HFFc6 (cell line): ENCODE data around the gene TRIM71. TPM values are rescaled to one million over a fixed set of nuclear protein-coding genes. Genes with fewer than 3 reads are reported as not detected.
"Not testable (repeated sequence)": the region's sequence is repeated elsewhere in the genome, so short reads cannot be mapped to it uniquely, and the experiment has no call there.

Source experiments
- DNase-seq: peaks from one replicate; pipeline ENCODE4 v3.0.0-alpha.2; 2018
- H3K27ac Mint-ChIP-seq: 2 replicates; pipeline ENCODE4 v1.8.0; 2020; ENCODE audit warnings: mild to moderate bottlenecking, mixed read lengths
- H3K27me3 Mint-ChIP-seq: 2 replicates; pipeline ENCODE4 v1.8.0; 2021; ENCODE audit warnings: mild to moderate bottlenecking, moderate library complexity, mixed read lengths; ENCODE audit not compliant: insufficient read depth
- H3K36me3 Mint-ChIP-seq: 2 replicates; pipeline ENCODE4 v1.8.0; 2021; ENCODE audit warnings: low read depth, mixed read lengths
- H3K4me1 Mint-ChIP-seq: 2 replicates; pipeline ENCODE4 v1.8.0; 2020; ENCODE audit warnings: low read depth, mixed read lengths
- H3K4me3 Mint-ChIP-seq: 2 replicates; pipeline ENCODE4 v1.8.0; 2020; ENCODE audit warnings: mild to moderate bottlenecking, moderate library complexity, mixed read lengths
- H3K9me3 Mint-ChIP-seq: 2 replicates; pipeline ENCODE4 v1.8.0; 2020; ENCODE audit warnings: mild to moderate bottlenecking, mixed read lengths
- CTCF ChIP-seq: fragments of 200-600 bp; sonication (generic); IDR thresholded peaks from 2 replicates; pipeline ENCODE4 v1.5.0; 2021; ENCODE audit warnings: antibody characterized with exemption, mild to moderate bottlenecking
- long read RNA-seq: library from polyadenylated mRNA; unstranded; transcript quantifications from one replicate; pipeline ENCODE4 v2.0.0, GENCODE V29; 2019
- total RNA-seq, 6 experiments: library from RNA; stranded (reverse); fragmentation: NEBNext Ultra II Directional; extraction: Animal tissue kit (Norgen Biotek cat#: 25700); gene quantifications; 2 replicates in 1 of 6; 3 replicates in 5 of 6; pipeline ENCODE4 v1.2.3, GENCODE V29; 2021

Gene TRIM71
- total RNA-seq = not detected
- long read RNA-seq = 0 reads

- Mint-ChIP-seq H3K4me1 (no peaks in the 10 kb centered on the region), H3K27ac (no peak within 1 kb of the TSS), H3K36me3 (peaks cover 8% of the 10 kb centered on the region), H3K9me3 (peaks cover 17% of the 10 kb centered on the region), H3K4me3 (peak within 1 kb of the TSS; percentile 51), H3K27me3 (peaks cover 51% of the 10 kb centered on the region)
- no peak for TF ChIP-seq CTCF
- no peak for DNase-seq
Observed at GRCh38 chr3:32817558-32818228, at the start of gene TRIM71. Gene TRIM71, plus strand, starts transcription at chr3:32817997. Its CDS starts 84 bp downstream, at chr3:32818081.

GRCh38 chr3:32778389-32778788 is 39.4 kb upstream of the TRIM71 start:
- 0 out of 2 replicates have a peak, but pooled peaks have one; percentile 8 for TF ChIP-seq CTCF
- Mint-ChIP-seq H3K4me1 (peaks cover 5% of the 10 kb centered on the region), H3K27me3 (peaks cover 5% of the 10 kb centered on the region; the same call in 1 of the 2 replicates), H3K36me3 (peaks cover 6% of the 10 kb centered on the region), H3K9me3 (no peaks in the 10 kb centered on the region), H3K4me3 (no peak overlapping the region), H3K27ac (no peak overlapping the region)
- DNase-seq = no peak

GRCh38 chr3:32780071-32780734 is 37.6 kb upstream of the TRIM71 start:
- Mint-ChIP-seq H3K27ac (no peak overlapping the region), H3K9me3 (no peaks in the 10 kb centered on the region), H3K36me3 (no peaks in the 10 kb centered on the region), H3K4me1 (peaks cover 5% of the 10 kb centered on the region), H3K4me3 (peak overlapping the region; percentile 98), H3K27me3 (peaks cover 5% of the 10 kb centered on the region; the same call in 1 of the 2 replicates)
- DNase-seq = no peak
- no peak for TF ChIP-seq CTCF

- H3K4me3 Mint-ChIP-seq = peak overlapping the region; percentile 98
- H3K9me3 Mint-ChIP-seq = no peaks in the 10 kb centered on the region
- peaks cover 5% of the 10 kb centered on the region; the same call in 1 of the 2 replicates for H3K27me3 Mint-ChIP-seq
- H3K27ac Mint-ChIP-seq = peak overlapping the region; percentile 70
- TF ChIP-seq CTCF = no peak
- peaks cover 5% of the 10 kb centered on the region for H3K4me1 Mint-ChIP-seq
- H3K36me3 Mint-ChIP-seq = no peaks in the 10 kb centered on the region
- peak; percentile 15 for DNase-seq
Observed at GRCh38 chr3:32780735-32781210, 37.0 kb upstream of the TRIM71 start.

GRCh38 chr3:32781211-32781968 is 36.4 kb upstream of the TRIM71 start:
- Mint-ChIP-seq H3K27me3 (peaks cover 5% of the 10 kb centered on the region; the same call in 1 of the 2 replicates), H3K4me3 (peak overlapping the region; percentile 98), H3K9me3 (no peaks in the 10 kb centered on the region), H3K27ac (peak overlapping the region; percentile 70), H3K4me1 (peaks cover 5% of the 10 kb centered on the region), H3K36me3 (no peaks in the 10 kb centered on the region)
- TF ChIP-seq CTCF = peak; percentile 87
- peak; percentile 53 for DNase-seq

GRCh38 chr3:32781969-32782270 is 35.9 kb upstream of the TRIM71 start:
- H3K27ac Mint-ChIP-seq, H3K4me1 Mint-ChIP-seq, H3K9me3 Mint-ChIP-seq, H3K36me3 Mint-ChIP-seq, H3K27me3 Mint-ChIP-seq, DNase-seq: not testable (repeated sequence)
- peak overlapping the region; percentile 98 for H3K4me3 Mint-ChIP-seq
